NCI-H1092 (cell line): ENCODE data around the gene DNASE1.
A peak's percentile ranks its signal among the peaks of the same experiment; 100 is the strongest.

ENCODE experiments used
- DNase-seq: peaks from one replicate; lab custom pipeline; 2025; lab: John Stamatoyannopoulos, UW

Gene DNASE1

GRCh38 chr16:3664187-3664896, 9.9 kb downstream of the DNASE1 start:
- no peak for DNase-seq

- DNase-seq = no peak
Observed at GRCh38 chr16:3665508-3665907, 11.0 kb downstream of the DNASE1 start.

- DNase-seq = no peak
Observed at GRCh38 chr16:3668626-3669025, 14.1 kb downstream of the DNASE1 start.

- no peak for DNase-seq
Observed at GRCh38 chr16:3669082-3669481, 14.6 kb downstream of the DNASE1 start.

GRCh38 chr16:3670711-3671110, 16.2 kb downstream of the DNASE1 start:
- no peak for DNase-seq

GRCh38 chr16:3671424-3671823, 16.9 kb downstream of the DNASE1 start:
- no peak for DNase-seq

GRCh38 chr16:3672571-3673041, 18.1 kb downstream of the DNASE1 start:
- no peak for DNase-seq

DNA sequence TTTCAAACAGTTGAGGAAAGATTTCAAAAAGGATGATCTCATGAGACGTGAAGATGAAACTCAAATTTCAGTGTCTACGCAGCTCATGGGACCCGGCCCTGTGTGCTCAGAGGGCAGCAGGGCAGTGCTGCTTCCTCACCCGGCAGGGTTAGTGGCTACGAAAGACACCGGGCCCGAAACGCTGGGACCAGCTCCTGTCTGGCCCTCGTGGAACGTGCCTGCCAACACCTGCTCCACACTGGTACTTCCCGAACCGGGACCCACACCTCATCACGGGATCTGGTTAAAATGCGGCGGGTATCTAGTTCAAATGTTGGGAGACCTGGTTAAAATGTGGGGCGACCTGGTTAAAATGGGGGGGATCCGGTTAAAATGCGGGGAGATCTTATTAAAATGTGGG, 18.7 kb downstream of the DNASE1 start:
- no peak for DNase-seq

DNA sequence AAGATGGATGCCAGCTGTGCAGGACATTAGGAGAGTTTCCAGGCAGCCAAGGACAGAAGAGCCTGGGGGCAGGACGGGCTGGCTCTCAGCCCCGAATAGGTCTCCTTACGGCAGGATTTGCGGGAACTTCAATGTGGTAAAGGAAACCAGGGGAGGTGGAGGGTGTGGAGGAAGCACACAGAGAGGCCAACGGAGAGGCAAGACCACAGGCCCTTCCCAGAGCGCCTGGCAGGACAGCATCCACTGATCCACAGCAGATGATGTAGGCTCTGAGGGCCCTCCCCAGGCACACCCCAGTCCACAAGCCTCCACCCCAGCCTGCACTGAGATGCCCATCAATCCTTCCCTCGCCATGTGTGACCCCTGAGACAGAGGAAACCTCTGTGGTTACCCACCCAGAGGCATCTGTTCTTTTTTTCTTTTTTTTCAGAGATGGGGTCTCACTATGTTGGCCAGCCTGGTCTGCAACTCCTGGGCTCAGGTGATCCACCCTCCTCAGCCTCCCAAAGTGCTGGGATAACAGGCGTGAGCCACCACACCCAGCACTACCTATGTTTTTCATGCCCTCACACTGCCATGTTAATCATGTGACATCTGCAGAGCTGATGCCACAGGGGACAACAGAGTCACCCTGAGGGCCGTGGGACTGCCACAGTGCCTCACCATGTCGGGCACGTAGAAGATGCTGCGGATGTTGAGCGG, 19.3 kb downstream of the DNASE1 start:
- no peak for DNase-seq

GRCh38 chr16:3674513-3675295, 20.2 kb downstream of the DNASE1 start:
- no peak for DNase-seq

- no peak for DNase-seq
Observed at GRCh38 chr16:3675601-3676130, 21.2 kb downstream of the DNASE1 start.

DNA sequence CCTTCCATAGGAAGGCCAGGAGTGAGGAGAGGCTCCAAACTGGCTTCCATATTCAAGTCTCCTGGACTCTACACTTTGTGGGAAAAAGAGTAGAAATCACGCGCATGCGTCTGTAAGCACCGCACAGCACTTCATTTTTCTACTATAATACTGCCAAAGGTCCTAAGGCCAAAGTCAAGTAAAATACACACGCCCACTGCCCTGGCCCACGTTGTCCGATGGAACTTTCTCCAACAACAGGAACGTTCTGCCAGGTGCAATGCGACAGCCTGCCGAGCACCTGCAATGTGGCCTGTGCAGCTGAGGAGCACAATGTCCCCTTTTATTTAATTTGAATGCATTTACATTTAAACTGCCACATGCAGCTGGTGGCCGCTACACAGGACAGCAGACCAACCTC, 23.5 kb downstream of the DNASE1 start:
- DNase-seq = no peak

- DNase-seq = no peak
Observed at GRCh38 chr16:3681206-3681605, 26.7 kb downstream of the DNASE1 start.

DNA sequence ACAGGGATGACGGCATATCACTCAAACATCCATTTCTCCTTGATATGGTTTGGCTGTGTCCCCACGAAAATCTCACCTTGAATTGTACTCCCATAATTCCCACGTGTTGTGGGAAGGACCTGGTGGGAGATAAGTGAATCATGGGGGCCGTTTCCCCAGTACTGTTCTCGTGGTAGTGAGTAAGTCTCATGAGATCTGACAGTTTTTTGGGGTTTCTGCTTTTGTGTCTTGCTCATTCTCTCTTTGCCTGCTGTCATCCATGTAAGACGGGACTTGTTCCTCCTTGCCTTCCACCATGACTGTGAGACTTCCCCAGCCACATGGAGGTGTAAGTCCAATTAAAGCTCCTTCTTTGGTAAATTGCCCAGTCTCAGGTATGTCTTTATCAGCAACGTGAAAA, 32.5 kb downstream of the DNASE1 start:
- no peak for DNase-seq

DNA sequence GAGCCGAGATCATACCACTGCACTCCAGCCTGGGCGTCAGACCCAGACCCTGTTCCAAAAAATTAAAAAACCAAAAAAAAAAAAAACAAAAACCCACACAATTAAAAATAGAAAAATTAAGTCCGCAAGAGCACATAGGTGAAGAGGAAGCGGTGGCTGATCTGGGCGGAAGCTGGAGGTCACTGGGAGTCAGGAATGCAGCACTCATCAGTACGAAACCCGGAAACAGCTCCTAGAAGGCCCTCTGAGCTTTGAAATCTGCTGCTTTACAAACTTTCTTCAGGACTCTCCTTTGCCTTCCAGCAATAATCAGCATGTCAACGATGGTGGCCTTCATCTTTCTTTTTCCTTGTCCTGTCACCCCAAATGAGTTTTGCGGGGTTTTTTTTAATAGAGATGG, 33.3 kb downstream of the DNASE1 start:
- no peak for DNase-seq

DNA sequence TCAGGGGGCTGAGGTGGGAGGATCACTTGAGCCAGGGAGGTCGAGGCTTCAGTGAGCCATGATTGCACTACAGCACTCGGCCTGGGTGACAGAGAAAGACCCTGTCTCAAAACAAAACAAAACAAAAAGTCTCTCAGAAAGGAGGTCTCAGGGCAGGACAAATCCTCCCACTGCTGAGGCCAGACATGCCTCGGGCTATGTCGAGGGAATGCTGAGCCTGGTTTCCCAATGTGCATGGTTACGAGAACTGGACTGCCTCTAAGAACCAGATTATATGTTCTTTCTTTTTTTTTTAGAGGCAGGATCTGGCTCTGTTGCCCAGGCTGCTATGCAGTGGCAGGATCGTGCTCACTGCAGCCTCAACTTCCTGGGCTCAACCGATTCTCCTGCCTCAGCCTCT, 35.2 kb downstream of the DNASE1 start:
- DNase-seq = no peak

GRCh38 chr16:3690470-3690928, 36.0 kb downstream of the DNASE1 start:
- DNase-seq = peak; percentile 58

GRCh38 chr16:3690980-3691720, 36.7 kb downstream of the DNASE1 start:
- DNase-seq = no peak

- no peak for DNase-seq
Observed at GRCh38 chr16:3691761-3692160, 37.3 kb downstream of the DNASE1 start.

DNA sequence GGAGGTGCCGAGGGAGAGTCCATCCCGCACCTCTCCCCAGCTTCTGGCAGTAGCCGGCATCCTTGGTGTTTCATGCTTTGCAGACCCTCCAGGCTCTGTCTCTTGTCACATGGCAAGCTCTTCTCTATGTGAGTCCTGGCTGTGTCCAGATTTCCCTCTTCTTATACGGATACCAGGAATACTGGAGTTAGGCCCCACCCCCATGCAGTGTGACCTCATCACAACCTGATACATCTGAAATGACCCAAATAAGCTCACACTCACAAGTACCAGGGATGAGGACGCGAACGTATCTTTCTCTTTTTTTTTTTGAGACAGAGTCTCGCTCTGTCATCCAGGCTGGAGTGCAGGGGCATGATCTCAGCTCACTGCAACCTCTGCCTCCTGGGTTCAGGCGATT, 39.6 kb downstream of the DNASE1 start:
- no peak for DNase-seq

DNA sequence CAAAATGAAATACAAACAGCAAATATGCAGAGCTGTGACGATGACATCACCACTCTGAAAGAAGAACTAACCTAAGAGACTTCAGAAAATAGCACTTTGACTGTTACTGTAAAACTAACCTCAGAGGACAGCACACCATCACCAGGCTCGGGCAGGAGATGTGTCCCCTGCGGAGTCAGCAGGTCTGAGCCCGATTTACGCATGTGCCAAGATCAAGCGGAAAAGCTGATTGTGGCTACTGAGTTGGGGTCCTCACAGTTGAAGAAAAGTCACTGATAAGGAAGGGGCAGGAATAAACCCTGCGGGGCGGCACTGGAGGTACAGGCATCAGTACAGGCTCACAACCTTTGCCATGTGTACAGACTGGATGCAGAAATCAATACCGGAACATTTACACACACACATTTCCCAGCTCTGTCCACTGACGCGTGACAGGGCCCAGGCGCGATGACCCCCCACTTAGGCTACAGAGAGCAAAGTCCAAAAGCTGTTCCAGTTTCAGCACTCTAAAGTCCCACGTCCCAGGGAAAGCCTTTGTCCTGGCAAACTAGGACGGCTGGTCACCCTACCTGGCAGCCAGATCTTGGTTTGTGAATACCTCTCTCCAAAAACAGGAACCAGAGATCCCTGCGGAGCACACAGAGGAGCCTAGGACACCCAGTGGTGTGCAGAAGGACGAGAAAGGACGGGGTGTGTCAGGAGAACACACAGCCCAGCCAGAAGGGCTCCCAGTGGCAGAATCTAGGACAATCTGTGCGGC, 41.3 kb downstream of the DNASE1 start:
- no peak for DNase-seq
